Stomach (tissue), 9 donors: ENCODE data around the gene IGF1R. TPM values are rescaled to one million over a fixed set of nuclear protein-coding genes. Genes with fewer than 3 reads are reported as not detected.
A peak's percentile ranks its signal among the peaks of the same experiment; 100 is the strongest.

ENCODE experiments used
- DNase-seq, 2 donors: peaks; one replicate each; pipeline versions ENCODE4 v3.0.0 to v3.0.0-alpha.2; 2013 to 2019
- H3K27ac ChIP-seq, 5 donors: fragments of 200-600 bp in 4 of 5; sonication (generic) in 4 of 5; one replicate each; pipeline ENCODE4 v1.5.1; 2013 to 2019; ENCODE audit warnings: mild to moderate bottlenecking in 1 of 5, moderate library complexity in 1 of 5
- H3K27me3 ChIP-seq, 3 donors: fragments of 200-600 bp; sonication (generic); one replicate each; pipeline ENCODE4 v1.5.1; 2017 to 2019; ENCODE audit warnings: mixed run types in 1 of 3
- H3K36me3 ChIP-seq, 4 donors: fragments of 200-600 bp; sonication (generic); 1 replicate in 3 of 4; 2 replicates in 1 of 4; pipeline ENCODE4 v1.5.1; 2016 to 2019
- H3K4me1 ChIP-seq, 4 donors: fragments of 200-600 bp; sonication (generic); one replicate each; pipeline ENCODE4 v1.5.1; 2016 to 2019
- H3K4me3 ChIP-seq, 4 donors: fragments of 200-600 bp; sonication (generic) in 3 of 4; one replicate each; pipeline ENCODE4 v1.5.1; 2016 to 2019; ENCODE audit warnings: mild to moderate bottlenecking in 1 of 4
- H3K9me3 ChIP-seq, 4 donors: fragments of 200-600 bp; sonication (generic); one replicate each; pipeline ENCODE4 v1.5.1; 2016 to 2019
- CTCF ChIP-seq, 7 experiments: fragments of 450-650 bp in 4 of 7; fragments of 200-600 bp in 3 of 7; sonication (generic) in 3 of 7; IDR thresholded peaks; one replicate each; pipeline ENCODE4 v1.5.1; 2016 to 2019; ENCODE audit warnings: antibody characterized with exemption in 7 of 7, control low read depth in 2 of 7, mild to moderate bottlenecking in 1 of 7
- EP300 ChIP-seq: sonication (generic); formaldehyde crosslinking; IDR thresholded peaks from one replicate; pipeline ENCODE4 v1.6.1; 2017; ENCODE audit warnings: antibody characterized with exemption
- POLR2A ChIP-seq, 4 donors: fragments of 450-650 bp; IDR thresholded peaks; one replicate each; pipeline ENCODE4 v1.6.1; 2016; ENCODE audit warnings: antibody characterized with exemption in 4 of 4, control low read depth in 2 of 4, mild to moderate bottlenecking in 1 of 4, moderate library complexity in 1 of 4
- POLR2AphosphoS5 ChIP-seq, 3 donors: sonication (generic); formaldehyde crosslinking; IDR thresholded peaks; one replicate each; pipeline ENCODE4 v1.6.1; 2016; ENCODE audit warnings: antibody characterized with exemption in 3 of 3
- WGBS, 5 donors: extraction: QIAGEN DNeasy Blood & Tissue Kit in 3 of 5; methylation state at CpG; one replicate each; pipeline versions ENCODE4 v1.1.5 to v1.1.7; 2013 to 2018; 5-methylcytosine and 5-hydroxymethylcytosine counted together
- intact Hi-C: fragments of 100-400 bp; cut with DNase I; formaldehyde crosslinking; loops from one replicate; pipeline ENCODE4 v1.15.1; 2023; ENCODE audit warnings: low total_unique reads
- polyA plus RNA-seq, 3 donors: library from polyadenylated mRNA; stranded (reverse); fragments of 200-250 nt; gene quantifications; one replicate each; pipeline ENCODE4 v1.2.3, GENCODE V29; 2013
- total RNA-seq, 5 donors: library from RNA; depleted of rRNA; stranded (reverse); fragments of >200 nt; gene quantifications; one replicate each; pipeline versions ENCODE4 v1.1.0 to v1.2.3, GENCODE V29; 2014 to 2016
- donor health status: healthy with polysubstance abuse.
- donor health status: Bipolar disorder and iron deficiency.
- donor health status: healthy.

IGF1R gene
- total and polyA plus RNA-seq, 8 donors = 2.3 to 131 (median 42.8) TPM

GRCh38 chr15:98708037-98708590 is 59.8 kb downstream of the IGF1R start:
- Histone ChIP-seq H3K4me1 (peaks cover 8 to 50% (median 32%) of the 10 kb centered on the region in 4 donors), H3K9me3 (peaks cover 0 to 9% (median 3%) of the 10 kb centered on the region in 4 donors), H3K27me3 (no peaks in the 10 kb centered on the region), H3K4me3 (no peak overlapping the region), H3K27ac (peak overlapping the region in 1 of 5 donors; percentile 46), H3K36me3 (peaks cover 0 to 25% (median 17%) of the 10 kb centered on the region in 4 donors)
- DNase-seq = no peak
- TF ChIP-seq POLR2A (IDR thresholded peaks at IDR 0.05) (no peak), CTCF (IDR thresholded peaks at IDR 0.05) (no peak), POLR2AphosphoS5 (IDR thresholded peaks at IDR 0.05) (no peak), EP300 (no peak)
- intact Hi-C loops = no loop called here
- WGBS, 5 donors = 89 to 93% (median 90%) methylated on average over 10 of the region's 10 CpGs

- peaks cover 0 to 25% (median 17%) of the 10 kb centered on the region in 4 donors for H3K36me3 ChIP-seq
- WGBS, 5 donors = 94 to 98% (median 97%) methylated on average over 2 of the region's 2 CpGs
- H3K9me3 ChIP-seq = peaks cover 0 to 9% (median 3%) of the 10 kb centered on the region in 4 donors
- H3K27ac ChIP-seq = no peak overlapping the region
- no peak for DNase-seq
- peaks cover 16 to 66% (median 46%) of the 10 kb centered on the region in 4 donors for H3K4me1 ChIP-seq
- no peak overlapping the region for H3K4me3 ChIP-seq
- H3K27me3 ChIP-seq = no peaks in the 10 kb centered on the region
- TF ChIP-seq CTCF (IDR thresholded peaks at IDR 0.05) = no peak
- no peak for TF ChIP-seq POLR2A (IDR thresholded peaks at IDR 0.05)
- no peak for TF ChIP-seq EP300
- no peak for TF ChIP-seq POLR2AphosphoS5 (IDR thresholded peaks at IDR 0.05)
- intact Hi-C loops = no loop called here
Observed at GRCh38 chr15:98711810-98712209, 63.5 kb downstream of the IGF1R start.

- Histone ChIP-seq H3K4me1 (peaks cover 19 to 74% (median 52%) of the 10 kb centered on the region in 4 donors), H3K27ac (peak overlapping the region; percentile 52 to 65 (median 58)), H3K4me3 (no peak overlapping the region), H3K36me3 (peaks cover 0 to 18% (median 9%) of the 10 kb centered on the region in 4 donors), H3K27me3 (no peaks in the 10 kb centered on the region), H3K9me3 (peaks cover 0 to 9% (median 3%) of the 10 kb centered on the region in 4 donors)
- no peak for TF ChIP-seq EP300
- no peak for TF ChIP-seq POLR2AphosphoS5 (IDR thresholded peaks at IDR 0.05)
- no peak for TF ChIP-seq CTCF (IDR thresholded peaks at IDR 0.05)
- TF ChIP-seq POLR2A (IDR thresholded peaks at IDR 0.05) = no peak
- 84 to 94% (median 92%) methylated on average over 16 of the region's 16 CpGs for WGBS, 5 donors
- DNase-seq = no peak
- intact Hi-C loops = no loop called here
Observed at GRCh38 chr15:98712845-98713584, 64.7 kb downstream of the IGF1R start.

GRCh38 chr15:98713585-98714001 is 65.3 kb downstream of the IGF1R start:
- WGBS, 5 donors = 19 to 39% (median 33%) methylated on average over 3 of the region's 3 CpGs
- H3K4me3 ChIP-seq = no peak overlapping the region
- TF ChIP-seq EP300 = no peak
- TF ChIP-seq POLR2A (IDR thresholded peaks at IDR 0.05) = no peak
- no peak for TF ChIP-seq POLR2AphosphoS5 (IDR thresholded peaks at IDR 0.05)
- TF ChIP-seq CTCF (IDR thresholded peaks at IDR 0.05) = no peak
- peaks cover 0 to 14% (median 5%) of the 10 kb centered on the region in 4 donors for H3K36me3 ChIP-seq
- peaks cover 0 to 9% (median 3%) of the 10 kb centered on the region in 4 donors for H3K9me3 ChIP-seq
- H3K27ac ChIP-seq = peak overlapping the region; percentile 52 to 65 (median 58)
- no peaks in the 10 kb centered on the region for H3K27me3 ChIP-seq
- peak; percentile 53 to 56 for DNase-seq
- intact Hi-C loops = no loop called here
- peaks cover 24 to 74% (median 53%) of the 10 kb centered on the region in 4 donors for H3K4me1 ChIP-seq
